Measurements from ENCODE around the gene ACRV1.

ACRV1 gene

GRCh38 chr11:125649465-125650166, 31.0 kb downstream of the ACRV1 start:
- DNase-seq (ENCODE audit: low spot score), result no peak

- DNase-seq (ENCODE audit: low spot score), result no peak
Observed at GRCh38 chr11:125645871-125646270, 34.8 kb downstream of the ACRV1 start.

DNA sequence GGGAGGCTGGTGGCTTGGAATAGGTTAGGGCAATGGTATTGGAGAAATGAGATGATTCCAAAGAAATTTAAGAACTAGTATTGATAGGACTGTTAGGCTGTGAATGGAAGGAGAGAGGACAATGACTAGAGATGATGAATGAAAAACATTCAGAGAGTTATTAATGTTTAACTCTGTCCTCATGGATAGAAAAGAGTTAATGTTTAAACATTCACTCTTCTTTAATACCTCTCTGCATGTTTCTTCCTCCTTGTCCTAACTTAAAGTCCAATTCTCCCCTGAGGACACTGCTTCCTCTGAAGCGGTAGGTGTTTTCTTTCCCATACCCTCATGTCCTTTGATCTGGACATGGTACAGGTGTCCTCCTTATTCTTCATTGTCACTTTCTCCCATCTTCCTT, 42.3 kb downstream of the ACRV1 start:
- no peak for DNase-seq (ENCODE audit: low spot score)

DNA sequence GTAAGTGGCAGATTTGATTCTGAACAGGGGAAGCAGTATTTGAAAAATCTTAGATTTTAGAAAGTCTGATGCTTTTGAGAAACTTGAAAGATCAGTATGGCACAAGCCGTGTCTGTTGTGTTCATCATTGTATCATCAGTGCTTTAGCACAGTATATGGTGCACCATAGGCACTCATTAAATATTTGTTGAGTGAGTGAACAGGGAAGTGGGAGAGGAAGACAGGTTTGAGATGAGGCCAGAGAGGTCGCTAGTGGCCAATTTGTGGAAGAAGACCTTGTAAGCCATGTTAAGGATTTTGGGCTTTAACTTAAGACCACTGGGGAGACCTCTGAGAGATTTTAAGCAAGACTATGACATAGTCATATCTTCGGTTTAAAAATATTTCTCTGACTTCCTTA, 42.8 kb downstream of the ACRV1 start:
- DNase-seq (ENCODE audit: low spot score), result no peak

- DNase-seq (ENCODE audit: low spot score), result no peak
Observed at GRCh38 chr11:125627236-125627910, 53.3 kb downstream of the ACRV1 start.

- DNase-seq (ENCODE audit: low spot score), result no peak
Observed at GRCh38 chr11:125626288-125626950, 54.2 kb downstream of the ACRV1 start.

DNA sequence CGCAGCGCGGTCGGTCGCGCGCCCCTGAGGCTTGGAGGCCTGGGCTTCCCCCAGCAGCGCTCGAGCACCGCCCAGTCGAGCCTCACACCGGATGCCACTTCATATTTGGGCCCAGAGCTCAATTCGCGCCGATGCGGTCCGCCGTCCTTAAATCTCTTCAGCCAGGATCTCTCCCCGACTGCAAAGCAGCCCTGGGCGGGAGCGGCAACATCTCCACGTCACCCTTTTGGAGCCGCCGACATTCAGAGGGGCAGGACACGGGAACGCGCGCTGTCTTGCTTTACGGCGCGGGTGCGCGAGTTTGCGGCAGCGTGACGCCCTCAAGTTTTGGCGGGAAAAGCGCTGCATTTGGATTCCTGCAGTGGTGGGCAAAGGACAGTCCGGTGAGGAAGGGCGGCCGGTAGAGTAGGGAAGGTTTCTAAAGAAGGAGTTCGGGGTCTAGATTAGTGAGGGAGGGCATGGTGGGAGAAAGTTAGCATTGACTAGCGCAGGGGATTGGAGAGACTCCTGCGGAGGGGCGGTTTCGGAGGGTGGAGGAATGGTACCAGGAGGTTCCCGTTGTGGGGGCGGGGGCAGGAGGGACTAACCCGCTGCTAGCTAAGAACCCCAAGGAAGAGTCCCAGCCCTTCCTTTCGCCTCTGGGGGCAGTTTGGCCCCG, 54.9 kb downstream of the ACRV1 start:
- DNase-seq (ENCODE audit: low spot score), result peak; percentile 87

- DNase-seq (ENCODE audit: low spot score), result no peak
Observed at GRCh38 chr11:125625225-125625629, 55.4 kb downstream of the ACRV1 start.

DNA sequence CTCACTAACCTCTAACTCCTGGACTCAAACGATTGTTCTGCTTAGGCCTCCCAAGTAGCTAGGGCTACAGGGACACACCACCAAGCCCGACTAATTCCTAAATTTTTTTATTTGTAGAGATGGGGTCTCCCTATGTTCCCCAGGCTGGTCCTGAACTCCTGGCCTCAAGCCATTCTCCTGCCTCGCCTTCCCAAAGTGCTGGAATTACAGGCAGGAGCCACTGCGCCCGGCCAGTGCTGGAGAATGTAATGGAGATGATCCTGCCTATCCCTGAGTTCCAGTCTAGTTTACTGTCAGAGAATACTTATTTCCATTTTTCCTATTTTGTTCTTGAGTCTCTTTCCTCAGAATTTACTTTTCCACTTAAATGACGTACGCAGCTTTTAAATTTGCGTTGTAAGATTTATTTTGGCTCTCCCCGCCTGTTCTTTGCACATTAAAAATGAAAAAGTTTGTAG, 55.9 kb downstream of the ACRV1 start, which contains the start of gene CHEK1:
Gene CHEK1, plus strand, starts transcription at position 408 of the 458 bp plus-strand sequence. CDS start 1,606 bp downstream, outside the sequence.
- no peak for DNase-seq (ENCODE audit: low spot score)

GRCh38 chr11:125623064-125623463, 57.6 kb downstream of the ACRV1 start:
- no peak for DNase-seq (ENCODE audit: low spot score)

DNA sequence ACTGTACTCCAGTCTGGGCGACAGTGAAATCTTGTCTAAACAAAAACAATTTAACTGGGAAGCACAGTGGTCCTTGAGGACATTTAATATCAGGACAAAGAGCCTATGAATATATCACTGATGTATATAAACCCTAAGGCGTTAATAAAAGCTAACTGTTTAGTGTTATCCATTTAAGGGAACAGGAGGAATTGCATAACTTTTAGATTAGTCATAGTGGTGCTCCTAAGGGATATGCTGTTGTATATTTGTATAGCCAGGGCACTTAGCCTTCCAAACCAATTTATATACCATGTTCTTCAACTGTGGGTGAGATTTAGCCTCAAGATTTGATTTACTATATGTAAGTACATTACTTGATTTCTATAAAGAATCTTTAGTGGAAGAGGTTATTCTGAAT, 58.7 kb downstream of the ACRV1 start:
- no peak for DNase-seq (ENCODE audit: low spot score)

Small RNAs within 50 kb of the gene (small RNA-seq; reads per million reads assigned to genes)
- gene RNU2-35P, result 0.34 to 3.5 reads per million in 2 experiments
